ENCODE measurements around the gene FLNC. TPM values are rescaled to one million over a fixed set of nuclear protein-coding genes. Genes with fewer than 3 reads are reported as not detected.

The FLNC gene
- total and polyA plus RNA-seq, 10 donors, result 0.21 to 1.8 (median 0.66) TPM

- H3K36me3 ChIP-seq, result no peaks in the 10 kb centered on the region
- TF ChIP-seq POLR2AphosphoS5 (IDR thresholded peaks at IDR 0.05) (peak in 2 of 3 donors; percentile 36 to 46), POLR2A (IDR thresholded peaks at IDR 0.05) (no peak)
- TF ChIP-seq, protein P1, sequence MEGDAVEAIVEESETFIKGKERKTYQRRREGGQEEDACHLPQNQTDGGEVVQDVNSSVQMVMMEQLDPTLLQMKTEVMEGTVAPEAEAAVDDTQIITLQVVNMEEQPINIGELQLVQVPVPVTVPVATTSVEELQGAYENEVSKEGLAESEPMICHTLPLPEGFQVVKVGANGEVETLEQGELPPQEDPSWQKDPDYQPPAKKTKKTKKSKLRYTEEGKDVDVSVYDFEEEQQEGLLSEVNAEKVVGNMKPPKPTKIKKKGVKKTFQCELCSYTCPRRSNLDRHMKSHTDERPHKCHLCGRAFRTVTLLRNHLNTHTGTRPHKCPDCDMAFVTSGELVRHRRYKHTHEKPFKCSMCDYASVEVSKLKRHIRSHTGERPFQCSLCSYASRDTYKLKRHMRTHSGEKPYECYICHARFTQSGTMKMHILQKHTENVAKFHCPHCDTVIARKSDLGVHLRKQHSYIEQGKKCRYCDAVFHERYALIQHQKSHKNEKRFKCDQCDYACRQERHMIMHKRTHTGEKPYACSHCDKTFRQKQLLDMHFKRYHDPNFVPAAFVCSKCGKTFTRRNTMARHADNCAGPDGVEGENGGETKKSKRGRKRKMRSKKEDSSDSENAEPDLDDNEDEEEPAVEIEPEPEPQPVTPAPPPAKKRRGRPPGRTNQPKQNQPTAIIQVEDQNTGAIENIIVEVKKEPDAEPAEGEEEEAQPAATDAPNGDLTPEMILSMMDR (IDR thresholded peaks at IDR 0.05 in 8 of 11, conservative IDR thresholded peaks at IDR 0.05 in 3 of 11), result peak; percentile 73 to 98 (median 95)
- H3K4me1 ChIP-seq, result peaks cover 0 to 12% (median 6%) of the 10 kb centered on the region in 6 donors
- intact Hi-C loops (cut with DNase I; ENCODE audit: low total_unique reads), result loop anchor here (5.0 to 10.0 kb wide), 2 partner anchors 269 to 407 kb away; partner anchors contain the start of gene METTL2B
- DNase-seq, result peak; percentile 96
- H3K27ac ChIP-seq, result peak overlapping the region in 4 of 8 donors; percentile 28 to 66 (median 55)
- peak overlapping the region in 6 of 8 donors; percentile 13 to 70 (median 29) for H3K4me3 ChIP-seq
- H3K27me3 ChIP-seq (replicated peaks in 1 of 7), result peaks cover 0 to 32% (median 0%) of the 10 kb centered on the region in 7 donors
- no peaks in the 10 kb centered on the region for H3K9me3 ChIP-seq
- WGBS, 5 donors, result 22 to 59% (median 35%) methylated on average over 13 to 19 of the region's 19 CpGs
Observed at GRCh38 chr7:128883622-128884448, 53.6 kb downstream of the FLNC start.

- intact Hi-C loops (cut with DNase I; ENCODE audit: low total_unique reads), result loop anchor here (5.0 to 10.0 kb wide), 2 partner anchors 270 to 407 kb away; partner anchors contain the start of gene METTL2B
- Histone ChIP-seq H3K4me3 (no peak overlapping the region), H3K36me3 (no peaks in the 10 kb centered on the region), H3K27ac (no peak overlapping the region), H3K9me3 (no peaks in the 10 kb centered on the region), H3K27me3 (replicated peaks in 1 of 7) (peaks cover 0 to 42% (median 0%) of the 10 kb centered on the region in 7 donors), H3K4me1 (peaks cover 0 to 12% (median 6%) of the 10 kb centered on the region in 6 donors)
- 86 to 89% (median 87%) methylated on average over 26 of the region's 26 CpGs for WGBS, 5 donors
- peak; percentile 73 for DNase-seq
- TF ChIP-seq, protein P1 (IDR thresholded peaks at IDR 0.05 in 8 of 11, conservative IDR thresholded peaks at IDR 0.05 in 3 of 11), result no peak
- no peak for TF ChIP-seq POLR2A (IDR thresholded peaks at IDR 0.05)
- no peak for TF ChIP-seq POLR2AphosphoS5 (IDR thresholded peaks at IDR 0.05)
Observed at GRCh38 chr7:128884561-128885369, 54.6 kb downstream of the FLNC start.

DNA sequence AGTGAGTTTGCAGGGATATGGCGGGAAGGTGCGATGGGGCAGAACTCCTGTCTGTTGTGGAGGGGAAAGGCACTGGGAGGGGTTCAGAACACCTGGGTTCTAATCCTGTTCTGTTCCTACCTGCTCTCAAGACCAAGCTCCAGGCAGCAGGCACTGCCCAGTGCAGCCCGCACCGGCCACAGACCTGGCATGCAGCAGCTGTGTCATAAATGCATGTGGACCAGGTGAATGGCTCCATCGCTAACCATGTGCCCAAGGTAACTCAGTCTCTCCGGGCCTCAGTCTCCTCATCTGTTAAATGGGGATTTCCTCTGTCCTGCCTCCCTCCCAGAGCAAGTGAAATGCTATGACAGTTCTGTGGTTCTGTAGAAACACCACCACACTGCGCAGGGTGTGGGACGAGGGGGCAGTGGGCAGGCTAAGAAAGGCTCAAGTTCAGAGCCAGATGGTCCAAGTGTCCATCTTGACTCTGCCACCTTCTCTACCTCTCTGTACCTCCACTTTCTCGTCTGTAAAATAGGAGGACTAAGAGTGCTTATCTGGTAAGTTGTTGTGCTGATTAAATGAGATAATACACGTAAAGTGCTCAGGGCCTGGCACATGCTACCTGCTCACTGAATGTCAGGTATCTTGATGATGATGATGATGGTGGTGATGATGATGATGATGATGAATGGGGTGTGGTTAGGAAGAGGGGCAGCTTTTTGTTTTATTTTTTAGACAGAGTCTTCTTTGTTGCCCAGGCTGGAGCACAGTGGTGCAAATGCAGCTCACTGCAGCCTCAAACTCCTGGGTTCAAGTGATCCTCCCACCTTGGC is 55.4 kb downstream of the FLNC start:
- H3K27ac ChIP-seq, result no peak overlapping the region
- peaks cover 0 to 46% (median under 1%) of the 10 kb centered on the region in 7 donors for H3K27me3 ChIP-seq (replicated peaks in 1 of 7)
- 90 to 93% (median 91%) methylated on average over 6 to 10 of the region's 10 CpGs for WGBS, 5 donors
- H3K9me3 ChIP-seq, result no peaks in the 10 kb centered on the region
- H3K36me3 ChIP-seq, result no peaks in the 10 kb centered on the region
- TF ChIP-seq POLR2A (IDR thresholded peaks at IDR 0.05) (no peak), POLR2AphosphoS5 (IDR thresholded peaks at IDR 0.05) (no peak)
- TF ChIP-seq, protein P1 (IDR thresholded peaks at IDR 0.05 in 8 of 11, conservative IDR thresholded peaks at IDR 0.05 in 3 of 11), result no peak
- H3K4me3 ChIP-seq, result no peak overlapping the region
- intact Hi-C loops (cut with DNase I; ENCODE audit: low total_unique reads), result loop anchor here (10.0 kb wide), 1 partner anchor 271 kb away; no protein-coding TSS in a partner anchor
- H3K4me1 ChIP-seq, result peaks cover 0 to 16% (median 6%) of the 10 kb centered on the region in 6 donors
- peak; percentile 40 for DNase-seq
